AG04450 (cell line): ENCODE results near the gene PILRB. TPM values are rescaled to one million over a fixed set of nuclear protein-coding genes. Genes with fewer than 3 reads are reported as not detected.

ENCODE experiments used
- CTCF ChIA-PET: fragments of 300-600, 350-600 bp; formaldehyde crosslinking; extraction: SDS; loops from one replicate; lab custom pipeline; 2022; ENCODE audit warnings: antibody characterized with exemption, inconsistent platforms; lab: Charles Lee
- POLR2A ChIA-PET: fragments of 350-600 bp; formaldehyde crosslinking; extraction: SDS; loops from one replicate; lab custom pipeline; 2021; ENCODE audit warnings: antibody characterized with exemption, inconsistent platforms; lab: Yijun Ruan, JAX
- DNase-seq: peaks from one replicate; pipeline ENCODE4 v3.0.0-alpha.2; 2011; ENCODE audit warnings: low read depth, low spot score
- H3K27ac ChIP-seq: one replicate; pipeline ENCODE4 v1.5.1; 2012; ENCODE audit warnings: low read depth, low read length, control low read depth
- H3K27me3 ChIP-seq: one replicate; pipeline ENCODE4 v1.6.0; 2012; ENCODE audit warnings: low read length; ENCODE audit not compliant: control insufficient read depth, insufficient read depth
- H3K4me3 ChIP-seq: 2 replicates; pipeline ENCODE4 v1.5.1; 2011; ENCODE audit warnings: mild to moderate bottlenecking, low read depth, low read length, control low read depth
- H3K9me3 ChIP-seq: 2 replicates; pipeline ENCODE4 v1.5.1; 2012; ENCODE audit warnings: low read length; ENCODE audit not compliant: control insufficient read depth, insufficient read depth
- CTCF ChIP-seq: IDR thresholded peaks from 2 replicates; pipeline ENCODE4 v1.5.1; 2011; ENCODE audit warnings: low read depth, low read length, control low read depth, inconsistent platforms
- polyA plus RNA-seq: library from polyadenylated mRNA; depleted of rRNA; stranded (reverse); fragments of >200 nt; gene quantifications from 2 replicates; pipeline ENCODE4 v1.2.3, GENCODE V29; 2011

PILRB gene
- polyA plus RNA-seq, 1 experiment: 6.6 TPM

- CTCF ChIA-PET: interaction anchor here (0.8 kb wide), 1 partner anchor 16 kb away, joined by 3 read pairs; no protein-coding TSS in a partner anchor
- no peak for TF ChIP-seq CTCF
- DNase-seq: no peak
- POLR2A ChIA-PET: no interaction called here
- Histone ChIP-seq H3K27me3 (peaks cover 30% of the 10 kb centered on the region), H3K4me3 (no peak overlapping the region), H3K9me3 (no peaks in the 10 kb centered on the region), H3K27ac (no peak overlapping the region)
These were observed 44.3 kb downstream of the PILRB start for GRCh38 chr7:100402241-100402640.

DNA sequence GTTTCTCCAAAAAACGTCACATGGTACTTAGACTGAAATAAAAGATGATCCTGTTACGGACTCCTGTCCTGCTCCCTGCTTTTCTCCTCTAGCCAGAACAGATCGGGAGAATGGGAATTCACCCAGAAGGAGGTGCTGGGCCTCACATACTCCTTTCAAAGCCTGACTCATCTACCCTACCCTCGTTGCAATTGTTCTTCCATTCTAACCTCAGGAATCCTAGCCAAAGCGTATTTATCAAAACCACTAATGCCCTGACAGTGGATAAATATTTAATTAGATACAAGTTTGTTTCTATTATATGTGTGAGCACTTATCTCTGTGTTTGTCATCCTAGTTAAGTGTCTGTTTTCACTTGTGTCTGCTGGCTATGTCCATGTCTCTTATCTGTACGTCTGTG is 48.9 kb downstream of the PILRB start:
- Histone ChIP-seq H3K4me3 (no peak overlapping the region), H3K27ac (no peak overlapping the region), H3K27me3 (peaks cover 25% of the 10 kb centered on the region), H3K9me3 (no peaks in the 10 kb centered on the region)
- ChIA-PET CTCF (interaction anchor here (0.5 to 3.0 kb wide), 17 partner anchors 9 to 283 kb away, joined by 3 to 13 read pairs (median 4); partner anchors contain the start of gene ZCWPW1), POLR2A (interaction anchor here (1.1 kb wide), 1 partner anchor 22 kb away, joined by 3 read pairs; the partner anchor contains the start of gene ZCWPW1)
- no peak for TF ChIP-seq CTCF
- no peak for DNase-seq

GRCh38 chr7:100407285-100408180 is 49.6 kb downstream of the PILRB start:
- no peak overlapping the region for H3K4me3 ChIP-seq
- H3K27me3 ChIP-seq: peaks cover 29% of the 10 kb centered on the region
- POLR2A ChIA-PET: interaction anchor here (1.1 kb wide), 1 partner anchor 21 kb away, joined by 3 read pairs; the partner anchor contains the start of gene ZCWPW1
- CTCF ChIA-PET: interaction anchor here (0.5 to 3.0 kb wide), 29 partner anchors 8 to 283 kb away, joined by 3 to 13 read pairs (median 4); partner anchors contain the start of genes GAL3ST4 and ZCWPW1
- no peaks in the 10 kb centered on the region for H3K9me3 ChIP-seq
- TF ChIP-seq CTCF: peak; percentile 83
- DNase-seq: peak; percentile 41
- H3K27ac ChIP-seq: no peak overlapping the region

DNA sequence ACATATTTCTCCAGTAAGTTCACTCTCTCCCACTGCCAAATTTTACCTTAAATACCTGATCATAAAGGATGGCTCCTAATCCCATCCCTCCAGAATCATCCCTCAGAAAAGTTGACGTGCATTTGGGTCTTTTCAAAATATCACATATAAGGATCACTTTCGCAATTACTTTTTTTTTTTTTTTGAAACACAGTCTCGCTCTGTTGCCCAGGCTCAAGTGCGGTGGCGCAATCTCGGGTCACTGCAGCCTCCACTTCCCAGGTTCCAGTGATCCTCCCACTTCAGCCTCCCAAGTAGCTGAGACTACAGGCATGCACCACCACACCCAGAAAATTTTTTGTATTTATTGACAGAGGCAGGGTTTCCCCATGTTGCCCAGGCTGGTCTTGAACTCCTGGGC is 53.2 kb downstream of the PILRB start:
- no peak for TF ChIP-seq CTCF
- CTCF ChIA-PET: no interaction called here
- no peaks in the 10 kb centered on the region for H3K9me3 ChIP-seq

DNA sequence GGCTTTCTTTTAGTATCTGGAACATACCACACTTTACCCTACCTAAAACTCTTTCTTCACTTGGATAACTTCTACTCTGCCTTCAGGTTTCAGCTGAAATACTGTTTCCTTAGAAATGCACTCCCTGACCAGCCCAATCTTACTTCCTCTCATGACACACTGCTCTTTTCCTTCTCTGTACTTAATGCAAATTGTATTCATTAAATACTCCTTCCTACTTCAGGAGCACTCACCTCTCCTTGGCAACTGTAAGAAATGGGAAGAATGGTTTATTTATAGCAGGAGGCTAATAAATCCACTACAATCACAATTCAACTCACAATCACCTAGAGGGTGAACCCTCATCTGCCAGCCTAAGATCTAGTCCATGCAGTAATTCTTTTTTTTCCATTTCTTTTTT is 55.4 kb downstream of the PILRB start:
- Histone ChIP-seq H3K4me3 (no peak overlapping the region), H3K27ac (no peak overlapping the region), H3K27me3 (peaks cover 16% of the 10 kb centered on the region), H3K9me3 (no peaks in the 10 kb centered on the region)
- no peak for TF ChIP-seq CTCF
- DNase-seq: no peak
- ChIA-PET POLR2A (no interaction called here), CTCF (no interaction called here)

More for the DNA sequence above, 53.2 kb downstream of the PILRB start:
- Histone ChIP-seq H3K27ac (no peak overlapping the region), H3K27me3 (peaks cover 19% of the 10 kb centered on the region), H3K4me3 (no peak overlapping the region)
- POLR2A ChIA-PET: interaction anchor here (1.1 kb wide), 1 partner anchor 17 kb away, joined by 5 read pairs; no protein-coding TSS in a partner anchor
- DNase-seq: no peak
